ENCODE data around the gene ASAP2.

The ASAP2 gene

DNA sequence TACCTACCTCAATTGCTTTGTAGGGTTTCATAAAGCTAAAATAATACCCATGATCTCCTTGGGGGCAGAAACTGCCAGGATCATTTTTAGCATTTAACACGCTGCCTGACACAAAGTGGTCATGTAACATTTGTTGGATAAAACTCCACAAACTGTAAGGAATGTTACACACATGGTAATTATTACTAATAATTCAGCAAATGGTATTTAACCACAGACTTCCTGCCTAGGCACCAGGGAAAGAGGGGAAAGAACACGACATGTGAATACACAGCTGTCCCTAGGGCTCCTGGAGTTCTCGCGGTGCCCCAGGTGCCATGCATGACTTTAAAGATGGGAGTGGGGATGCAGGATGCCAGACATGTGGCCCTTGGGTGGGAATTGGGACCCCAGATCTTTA lies 43.5 kb downstream of the ASAP2 start:
- TF ChIP-seq CTCF (IDR thresholded peaks at IDR 0.05; ENCODE audit: insufficient read depth, low read depth, low read length, missing control alignments), result no peak
- no peak for DNase-seq (ENCODE audit: low read depth)
- no peak overlapping the region for H3K4me3 ChIP-seq (ENCODE audit: low read depth, low read length)

GRCh38 chr2:9250498-9251153 lies 44.0 kb downstream of the ASAP2 start:
- no peak overlapping the region for H3K4me3 ChIP-seq (ENCODE audit: low read depth, low read length)
- no peak for TF ChIP-seq CTCF (IDR thresholded peaks at IDR 0.05; ENCODE audit: insufficient read depth, low read depth, low read length, missing control alignments)
- DNase-seq (ENCODE audit: low read depth), result no peak

DNA sequence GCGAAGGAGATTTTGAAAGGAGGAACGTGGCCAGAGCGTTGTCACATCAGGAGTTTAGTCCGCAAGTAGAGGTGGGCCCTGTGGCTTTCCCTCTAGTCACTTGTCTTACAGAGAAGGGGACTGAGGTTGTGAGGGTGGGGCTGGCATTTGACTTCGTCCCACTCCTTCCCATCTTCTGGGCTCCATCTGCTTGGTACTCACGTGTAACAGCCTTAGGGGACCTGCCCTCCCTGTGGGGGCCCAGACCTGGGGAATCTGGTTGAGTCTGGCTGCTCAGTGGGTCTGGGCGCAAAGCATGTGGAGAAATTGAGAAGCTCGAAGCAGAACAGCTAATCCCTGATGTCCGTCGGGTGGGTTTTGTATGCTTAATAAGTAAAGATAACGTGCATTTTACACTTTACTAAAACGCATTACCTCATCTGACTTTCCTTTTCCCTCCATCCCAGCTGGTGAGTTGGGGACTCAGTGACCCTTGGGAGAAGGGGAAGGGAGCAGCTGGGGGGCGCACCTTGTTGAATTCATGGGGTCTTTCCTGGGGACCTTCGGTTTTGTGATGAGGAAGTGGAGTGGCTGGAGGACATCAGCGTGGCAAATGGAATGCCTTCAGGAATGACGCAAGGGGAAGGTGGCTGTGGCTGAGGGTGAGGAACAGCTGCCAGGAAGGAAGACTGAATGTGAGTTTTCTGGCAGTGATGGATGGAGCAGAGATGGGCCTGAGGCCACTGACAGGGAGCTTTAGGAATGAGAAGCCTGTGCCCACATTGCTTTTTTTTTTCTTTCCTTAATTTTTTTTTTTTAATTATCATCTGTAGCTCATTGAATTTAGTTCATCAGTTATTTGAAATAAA lies 44.8 kb downstream of the ASAP2 start:
- no peak overlapping the region for H3K4me3 ChIP-seq (ENCODE audit: low read depth, low read length)
- TF ChIP-seq CTCF (IDR thresholded peaks at IDR 0.05; ENCODE audit: insufficient read depth, low read depth, low read length, missing control alignments), result no peak
- no peak for DNase-seq (ENCODE audit: low read depth)

- TF ChIP-seq CTCF (IDR thresholded peaks at IDR 0.05; ENCODE audit: insufficient read depth, low read depth, low read length, missing control alignments), result no peak
- no peak overlapping the region for H3K4me3 ChIP-seq (ENCODE audit: low read depth, low read length)
- DNase-seq (ENCODE audit: low read depth), result no peak
Observed at GRCh38 chr2:9252002-9252357, 45.4 kb downstream of the ASAP2 start.

GRCh38 chr2:9255416-9255815 lies 48.8 kb downstream of the ASAP2 start:
- DNase-seq (ENCODE audit: low read depth), result no peak
- H3K4me3 ChIP-seq (ENCODE audit: low read depth, low read length), result no peak overlapping the region
- TF ChIP-seq CTCF (IDR thresholded peaks at IDR 0.05; ENCODE audit: insufficient read depth, low read depth, low read length, missing control alignments), result no peak

DNA sequence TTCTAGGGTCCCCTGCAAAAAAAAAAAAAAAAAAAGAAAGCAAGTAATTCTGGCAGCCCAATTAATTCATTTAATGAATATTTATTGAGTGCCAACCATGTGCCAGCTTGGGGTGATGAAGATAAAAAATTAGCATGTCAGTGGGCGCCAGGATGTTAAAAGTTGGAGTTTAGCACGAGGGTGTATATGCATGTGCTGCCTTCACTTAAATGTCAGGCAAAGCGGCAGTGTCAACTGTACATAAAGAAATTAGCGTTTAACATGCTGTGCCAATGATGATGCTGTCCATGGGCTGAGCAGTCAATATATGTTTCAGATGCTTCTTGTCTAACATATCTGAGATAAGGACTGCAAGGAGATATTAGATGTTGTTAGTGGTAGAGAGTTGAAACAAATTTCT lies 49.5 kb downstream of the ASAP2 start:
- no peak for DNase-seq (ENCODE audit: low read depth)
- TF ChIP-seq CTCF (IDR thresholded peaks at IDR 0.05; ENCODE audit: insufficient read depth, low read depth, low read length, missing control alignments), result no peak
- no peak overlapping the region for H3K4me3 ChIP-seq (ENCODE audit: low read depth, low read length)
